ENCODE data around the gene DDN. TPM values are rescaled to one million over a fixed set of nuclear protein-coding genes. Genes with fewer than 3 reads are reported as not detected.

The DDN gene
- total RNA-seq, 4 donors from 2014 or later = not detected

DNA sequence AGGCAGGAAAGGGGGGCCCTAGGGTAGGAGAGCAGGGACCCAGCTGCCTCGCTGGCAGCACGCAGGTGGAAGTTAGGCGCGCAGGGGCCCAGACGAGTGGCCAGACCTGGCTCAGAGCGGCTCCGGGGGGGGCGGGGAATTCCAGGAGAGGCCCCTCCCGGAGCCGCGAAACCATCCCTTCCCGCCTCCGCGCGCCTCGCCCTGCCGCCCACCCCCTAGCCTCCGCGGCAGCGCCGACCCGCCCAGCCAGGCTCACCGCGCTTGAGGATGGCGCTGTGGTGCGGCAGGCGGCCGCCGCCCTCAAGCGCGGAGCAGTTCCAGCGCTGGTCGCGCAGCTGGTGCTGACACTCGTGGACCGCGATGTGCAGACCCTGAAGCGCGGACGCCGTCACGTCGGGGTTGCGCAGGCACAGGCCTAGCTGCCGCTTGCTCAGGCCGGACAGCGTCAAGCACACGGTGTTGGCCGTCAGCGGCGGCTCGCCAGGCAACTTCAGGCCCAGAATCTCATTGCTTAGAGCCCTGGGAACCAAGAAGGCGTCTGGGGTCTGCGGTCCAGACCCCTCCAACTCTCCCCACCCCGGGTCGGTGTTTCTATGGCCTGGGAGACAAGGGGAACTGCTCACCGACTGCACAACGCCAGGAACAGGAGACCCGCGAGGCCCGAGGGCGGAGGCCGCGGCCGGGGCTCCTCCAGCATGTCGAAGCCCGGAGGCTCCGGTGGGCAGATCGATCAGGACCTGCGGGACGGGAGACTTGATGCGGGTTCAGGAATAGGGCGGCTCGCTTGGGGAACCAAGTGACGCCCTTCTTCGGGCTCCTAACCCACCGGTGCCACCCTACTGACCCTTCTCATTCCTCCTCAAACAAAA lies 29.1 kb downstream of the DDN start:
- peaks cover 0 to 48% (median 16%) of the 10 kb centered on the region in 3 donors for H3K4me1 ChIP-seq
- TF ChIP-seq, protein P1, sequence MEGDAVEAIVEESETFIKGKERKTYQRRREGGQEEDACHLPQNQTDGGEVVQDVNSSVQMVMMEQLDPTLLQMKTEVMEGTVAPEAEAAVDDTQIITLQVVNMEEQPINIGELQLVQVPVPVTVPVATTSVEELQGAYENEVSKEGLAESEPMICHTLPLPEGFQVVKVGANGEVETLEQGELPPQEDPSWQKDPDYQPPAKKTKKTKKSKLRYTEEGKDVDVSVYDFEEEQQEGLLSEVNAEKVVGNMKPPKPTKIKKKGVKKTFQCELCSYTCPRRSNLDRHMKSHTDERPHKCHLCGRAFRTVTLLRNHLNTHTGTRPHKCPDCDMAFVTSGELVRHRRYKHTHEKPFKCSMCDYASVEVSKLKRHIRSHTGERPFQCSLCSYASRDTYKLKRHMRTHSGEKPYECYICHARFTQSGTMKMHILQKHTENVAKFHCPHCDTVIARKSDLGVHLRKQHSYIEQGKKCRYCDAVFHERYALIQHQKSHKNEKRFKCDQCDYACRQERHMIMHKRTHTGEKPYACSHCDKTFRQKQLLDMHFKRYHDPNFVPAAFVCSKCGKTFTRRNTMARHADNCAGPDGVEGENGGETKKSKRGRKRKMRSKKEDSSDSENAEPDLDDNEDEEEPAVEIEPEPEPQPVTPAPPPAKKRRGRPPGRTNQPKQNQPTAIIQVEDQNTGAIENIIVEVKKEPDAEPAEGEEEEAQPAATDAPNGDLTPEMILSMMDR (IDR thresholded peaks at IDR 0.05) = peak in 1 of 4 experiments; percentile 6
- no peak for TF ChIP-seq POLR2A (IDR thresholded peaks at IDR 0.05)
- no peaks in the 10 kb centered on the region for H3K36me3 ChIP-seq
- peak overlapping the region in 1 of 2 donors; percentile 35 for H3K4me3 ChIP-seq
- H3K9me3 ChIP-seq = no peaks in the 10 kb centered on the region
- peak overlapping the region in 1 of 4 donors; percentile 14 for H3K27ac ChIP-seq
- peaks cover 74% of the 10 kb centered on the region for H3K27me3 ChIP-seq
- no peak for ATAC-seq
- whole genome bisulfite sequencing, 2 donors (ENCODE audit: low coverage in 1 of 2) = 38% methylated on average over 8 of the region's 77 CpGs; no CpG with 5 or more reads in 1 of the 2 donors

DNA sequence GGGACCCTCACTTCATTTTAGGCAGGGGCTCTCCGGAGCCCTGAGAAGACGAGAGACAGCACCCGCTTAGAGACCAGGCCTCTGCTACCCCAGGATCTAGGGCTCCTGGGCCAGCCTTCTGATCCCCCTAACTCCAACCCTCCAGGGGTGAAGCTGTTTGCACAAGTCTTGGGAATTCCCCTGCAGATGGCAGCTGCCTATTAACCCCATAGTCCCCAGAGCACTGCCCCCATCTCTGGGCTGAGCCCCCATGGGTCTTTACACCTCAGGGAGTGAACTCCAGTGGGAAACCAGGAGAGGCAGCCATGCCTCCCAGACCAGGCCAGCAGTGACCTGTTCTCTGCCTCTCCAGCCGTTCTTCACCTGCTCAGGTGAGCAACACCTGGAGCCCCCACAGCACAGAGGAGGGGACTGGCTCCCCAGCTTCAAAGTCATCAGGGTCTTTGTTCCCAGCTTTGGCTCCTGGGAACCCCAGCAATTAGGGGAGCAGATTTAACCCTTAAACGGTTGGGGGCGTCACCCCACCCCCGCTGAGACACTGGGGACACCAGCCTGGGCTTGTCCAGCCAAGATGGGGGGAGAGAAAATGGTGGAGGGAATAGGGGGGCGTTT lies 29.9 kb downstream of the DDN start:
- H3K4me3 ChIP-seq = peak overlapping the region in 1 of 2 donors; percentile 35
- TF ChIP-seq EP300 (IDR thresholded peaks at IDR 0.05) (no peak), POLR2AphosphoS5 (IDR thresholded peaks at IDR 0.05) (no peak)
- TF ChIP-seq, protein P1 (IDR thresholded peaks at IDR 0.05) = no peak
- no peaks in the 10 kb centered on the region for H3K9me3 ChIP-seq
- ATAC-seq = no peak
- H3K27me3 ChIP-seq = peaks cover 69% of the 10 kb centered on the region
- 6 to 52% methylated on average over 2 to 3 of the region's 8 CpGs for WGBS, 2 donors (ENCODE audit: low coverage in 1 of 2)
- H3K27ac ChIP-seq = no peak overlapping the region
- no peaks in the 10 kb centered on the region for H3K36me3 ChIP-seq
- peaks cover 0 to 48% (median 16%) of the 10 kb centered on the region in 3 donors for H3K4me1 ChIP-seq

DNA sequence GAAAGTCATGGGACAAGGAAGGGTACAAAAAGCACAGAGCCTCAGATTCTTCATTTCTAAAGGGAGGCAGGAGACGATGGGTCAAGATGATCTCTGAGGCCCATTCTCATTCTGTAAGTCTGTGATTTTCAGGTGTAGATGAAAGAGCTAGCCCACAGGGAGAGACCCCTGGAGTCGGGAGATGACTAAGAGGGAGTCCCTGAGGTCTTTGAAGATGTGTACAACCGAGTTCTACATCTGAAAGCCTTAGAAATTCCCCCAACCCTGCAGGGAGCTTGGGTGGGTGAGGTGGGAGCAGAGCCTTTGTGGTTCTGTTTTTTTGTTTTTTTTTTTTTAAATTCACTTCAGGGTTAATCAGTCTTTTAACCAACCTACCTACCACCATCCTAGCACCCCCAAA lies 30.7 kb downstream of the DDN start:
- Histone ChIP-seq H3K9me3 (no peaks in the 10 kb centered on the region), H3K4me1 (peaks cover 0 to 43% (median 16%) of the 10 kb centered on the region in 3 donors), H3K36me3 (no peaks in the 10 kb centered on the region), H3K27me3 (peaks cover 69% of the 10 kb centered on the region), H3K4me3 (no peak overlapping the region), H3K27ac (no peak overlapping the region)
- 91 to 100% methylated on average over 1 to 3 of the region's 3 CpGs for WGBS, 2 donors (ENCODE audit: low coverage in 1 of 2)
- ATAC-seq = no peak
- no peak for TF ChIP-seq EP300 (IDR thresholded peaks at IDR 0.05)
- TF ChIP-seq, protein P1 (IDR thresholded peaks at IDR 0.05) = no peak
- TF ChIP-seq POLR2AphosphoS5 (IDR thresholded peaks at IDR 0.05) = no peak
- TF ChIP-seq POLR2A (IDR thresholded peaks at IDR 0.05) = no peak

DNA sequence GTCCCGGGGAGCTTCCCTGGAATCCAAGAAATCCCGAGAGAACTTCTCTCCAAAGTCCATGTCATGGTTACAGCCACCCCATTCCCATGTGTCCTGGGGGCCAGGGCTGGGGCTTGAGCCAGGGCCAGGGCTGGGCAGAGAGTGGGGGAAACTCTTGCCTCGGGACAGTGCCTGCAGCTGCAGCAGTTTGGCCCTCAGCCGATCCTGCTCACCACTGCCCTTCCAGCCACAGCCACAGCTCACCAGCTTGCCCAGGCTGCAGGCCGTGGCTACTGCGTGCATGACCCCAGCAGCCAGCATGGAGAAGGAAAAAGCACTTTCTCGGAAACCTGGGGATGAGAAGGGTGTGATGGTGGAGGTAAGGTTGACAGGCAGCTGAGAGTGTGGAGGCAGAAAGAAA lies 31.2 kb downstream of the DDN start:
- WGBS, 2 donors (ENCODE audit: low coverage in 1 of 2) = 62% methylated on average over 2 of the region's 7 CpGs; no CpG with 5 or more reads in 1 of the 2 donors

DNA sequence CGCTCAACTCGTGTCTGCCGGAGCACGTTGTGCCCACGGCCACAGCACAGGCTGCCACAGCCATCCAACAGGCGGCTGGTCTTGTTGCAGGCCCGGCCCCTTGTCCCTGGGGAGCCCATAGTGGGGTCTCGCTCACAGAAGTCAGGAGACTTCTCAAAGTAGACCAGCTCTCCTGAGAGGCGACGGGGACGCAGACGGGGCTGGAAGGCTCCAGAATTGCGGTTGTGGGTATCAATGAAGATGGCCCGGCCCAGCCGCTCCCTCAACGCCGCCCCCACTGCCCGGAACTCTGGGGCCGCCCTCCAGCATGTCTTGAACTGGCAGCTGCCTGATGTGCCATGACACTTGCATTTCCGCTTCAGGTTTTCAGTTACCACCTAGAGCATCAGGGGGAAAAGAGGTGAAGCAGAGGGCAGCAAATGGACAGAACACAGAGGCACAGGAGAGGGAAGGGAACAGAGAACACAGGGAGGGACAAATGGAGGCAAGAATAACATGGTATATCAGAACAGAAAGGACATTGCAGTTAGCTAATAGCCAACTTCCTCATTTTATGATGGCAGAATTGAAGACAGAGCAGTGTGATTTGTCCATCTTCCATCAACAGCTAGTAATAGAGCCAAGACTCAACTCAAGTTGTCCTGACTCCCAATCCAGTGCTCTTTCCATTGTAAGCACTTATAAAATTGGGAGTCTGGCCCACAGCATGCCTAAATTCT lies 32.8 kb downstream of the DDN start:
- H3K4me1 ChIP-seq = peaks cover 0 to 22% (median 10%) of the 10 kb centered on the region in 3 donors
- H3K27me3 ChIP-seq = peaks cover 63% of the 10 kb centered on the region
- no peaks in the 10 kb centered on the region for H3K9me3 ChIP-seq
- no peak overlapping the region for H3K4me3 ChIP-seq
- TF ChIP-seq, protein P1 (IDR thresholded peaks at IDR 0.05) = no peak
- TF ChIP-seq POLR2AphosphoS5 (IDR thresholded peaks at IDR 0.05) = no peak
- TF ChIP-seq EP300 (IDR thresholded peaks at IDR 0.05) = no peak
- TF ChIP-seq POLR2A (IDR thresholded peaks at IDR 0.05) = no peak
- no peak for ATAC-seq
- H3K27ac ChIP-seq = no peak overlapping the region
- no peaks in the 10 kb centered on the region for H3K36me3 ChIP-seq
- WGBS, 2 donors (ENCODE audit: low coverage in 1 of 2) = 50% methylated on average over 2 of the region's 20 CpGs; no CpG with 5 or more reads in 1 of the 2 donors

More for the DNA sequence above, 31.2 kb downstream of the DDN start:
- ATAC-seq = no peak
- H3K27me3 ChIP-seq = peaks cover 69% of the 10 kb centered on the region
- H3K27ac ChIP-seq = no peak overlapping the region
- peaks cover 0 to 38% (median 16%) of the 10 kb centered on the region in 3 donors for H3K4me1 ChIP-seq
- no peaks in the 10 kb centered on the region for H3K36me3 ChIP-seq
- TF ChIP-seq EP300 (IDR thresholded peaks at IDR 0.05) (no peak), POLR2AphosphoS5 (IDR thresholded peaks at IDR 0.05) (no peak)
- no peaks in the 10 kb centered on the region for H3K9me3 ChIP-seq
- no peak overlapping the region for H3K4me3 ChIP-seq
